Measurements from ENCODE around the gene PLPPR1. TPM values are rescaled to one million over a fixed set of nuclear protein-coding genes. Genes with fewer than 3 reads are reported as not detected.

The PLPPR1 gene
- total and polyA plus RNA-seq, 2 of the 13 experiments (the other 11 are each of a cell fraction or from before 2014, with no cell fraction given), result 16.0 to 84.7 TPM

GRCh38 chr9:101242651-101243050 lies 214.1 kb downstream of the PLPPR1 start:
- Histone ChIP-seq H3K27ac (ENCODE audit: extremely low read length, insufficient read depth, low read length) (no peak overlapping the region), H3K79me2 (ENCODE audit: insufficient read depth, low read length) (no peaks in the 10 kb centered on the region), H4K20me1 (ENCODE audit: insufficient read depth, low read length) (no peaks in the 10 kb centered on the region), H3K4me1 (ENCODE audit: insufficient read depth, low read length) (no peaks in the 10 kb centered on the region), H2AFZ (ENCODE audit: low read length) (no peak overlapping the region), H3K36me3 (replicated peaks in 1 of 2; ENCODE audit: control insufficient read depth in 1 of 2, insufficient read depth in 2 of 2, low read length in 2 of 2) (peaks cover 0 to 3% of the 10 kb centered on the region in 2 experiments; a peak in 1 of 5 replicates), H3K27me3 (ENCODE audit: control insufficient read depth in 1 of 2, insufficient read depth in 2 of 2, low read length in 2 of 2) (no peaks in the 10 kb centered on the region), H3K9me3 (ENCODE audit: low read length) (no peaks in the 10 kb centered on the region; the same call in 1 of the 2 replicates), H3K4me2 (ENCODE audit: low read depth, low read length) (no peak overlapping the region), H3K9ac (ENCODE audit: insufficient read depth, low read depth, low read length) (no peak overlapping the region), H3K4me3 (replicated peaks in 1 of 3; ENCODE audit: insufficient read depth in 1 of 3, low read depth in 2 of 3, low read length in 3 of 3) (no peak overlapping the region)
- in situ Hi-C loops (cut with HindIII; ENCODE audit: extremely low pct_ligation_motif_present, low pct_unique_long_range_greater_than_20kb), result loop anchor here (25.0 kb wide), 1 partner anchor 530 kb away; no protein-coding TSS in a partner anchor
- FAIRE-seq (no peak), DNase-seq (ENCODE audit: low spot score) (no peak), ATAC-seq (no peak)
- intact Hi-C loops (cut with micrococcal nuclease; ENCODE audit: unreplicated experiment), result no loop called here
- no TSS peak for BruUV-seq (replicated peaks)
- POLR2A ChIA-PET, result no interaction called here
- CTCF ChIA-PET (ENCODE audit: low intra/inter-chr PET ratio, low total read pairs), result no interaction called here
- 100% methylated on average over 1 of the region's 1 CpG for WGBS (ENCODE audit: low lambda C conversion rate)
- TF ChIP-seq ATRX (CRISPR knock-in tag; IDR thresholded peaks at IDR 0.05; ENCODE audit: borderline replicate concordance) (no peak), ZFP36 (IDR thresholded peaks at IDR 0.05; ENCODE audit: borderline replicate concordance, low read depth, low read length, partially characterized antibody) (no peak), ZNF766 (CRISPR knock-in tag; IDR thresholded peaks at IDR 0.05; ENCODE audit: borderline replicate concordance) (no peak), PHF5A (CRISPR knock-in tag; IDR thresholded peaks at IDR 0.05; ENCODE audit: low read depth, unreplicated experiment) (no peak), RERE (CRISPR knock-in tag; IDR thresholded peaks at IDR 0.05; ENCODE audit: low read depth) (no peak), ZNF3 (CRISPR knock-in tag; IDR thresholded peaks at IDR 0.05) (no peak), ZNF180 (CRISPR knock-in tag; IDR thresholded peaks at IDR 0.05; ENCODE audit: borderline replicate concordance, low read depth) (no peak), MBNL3 (CRISPR knock-in tag; conservative IDR thresholded peaks at IDR 0.05) (no peak), ZNF75D (CRISPR knock-in tag; IDR thresholded peaks at IDR 0.05; ENCODE audit: borderline replicate concordance) (no peak)
